ENCODE data around the gene G3BP1.
A peak's percentile ranks its signal among the peaks of the same experiment; 100 is the strongest.
"Not testable (repeated sequence)": the region's sequence is repeated elsewhere in the genome, so short reads cannot be mapped to it uniquely, and the experiment has no call there.

The G3BP1 gene

GRCh38 chr5:151757233-151758140, 14.3 kb upstream of the G3BP1 start:
- no peak for DNase-seq

- DNase-seq: no peak
Observed at GRCh38 chr5:151758141-151758429, 13.7 kb upstream of the G3BP1 start.

GRCh38 chr5:151758430-151759241, 13.1 kb upstream of the G3BP1 start, which contains the start of gene ATOX1:
ATOX1 (minus strand) TSS chr5:151758631; CDS start chr5:151758551, 80 bp downstream.
- DNase-seq: peak; percentile 45 to 82

GRCh38 chr5:151764801-151765200, 7.0 kb upstream of the G3BP1 start:
- no peak for DNase-seq

- no peak for DNase-seq
Observed at GRCh38 chr5:151766975-151767374, 4.8 kb upstream of the G3BP1 start.

- DNase-seq: peak; percentile 26 to 58
Observed at GRCh38 chr5:151770383-151771258, 1.1 kb upstream of the G3BP1 start.

GRCh38 chr5:151772029-151772845, 483 bp downstream of the G3BP1 start:
- peak; percentile 20 to 57 for DNase-seq

- DNase-seq: no peak
Observed at GRCh38 chr5:151772846-151773561, 1.2 kb downstream of the G3BP1 start.

- no peak for DNase-seq
Observed at GRCh38 chr5:151773951-151774350, 2.2 kb downstream of the G3BP1 start.

GRCh38 chr5:151775025-151775606, 3.4 kb downstream of the G3BP1 start:
- DNase-seq: peak; percentile 46 to 86

- DNase-seq: no peak
Observed at GRCh38 chr5:151779531-151780125, 7.9 kb downstream of the G3BP1 start.

GRCh38 chr5:151780348-151780747, 8.6 kb downstream of the G3BP1 start:
- DNase-seq: no peak

- no peak for DNase-seq
Observed at GRCh38 chr5:151781201-151781600, 9.4 kb downstream of the G3BP1 start.

GRCh38 chr5:151783664-151784063, 11.9 kb downstream of the G3BP1 start:
- DNase-seq: not testable (repeated sequence)

GRCh38 chr5:151784141-151784540, 12.4 kb downstream of the G3BP1 start:
- DNase-seq: no peak

GRCh38 chr5:151786468-151786867, 14.7 kb downstream of the G3BP1 start:
- DNase-seq: no peak

GRCh38 chr5:151787817-151788216, 16.1 kb downstream of the G3BP1 start:
- no peak for DNase-seq

- no peak for DNase-seq
Observed at GRCh38 chr5:151793358-151793757, 21.6 kb downstream of the G3BP1 start.

GRCh38 chr5:151795426-151795825, 23.7 kb downstream of the G3BP1 start:
- no peak for DNase-seq

- DNase-seq: no peak
Observed at GRCh38 chr5:151798674-151799073, 26.9 kb downstream of the G3BP1 start.

- no peak for DNase-seq
Observed at GRCh38 chr5:151799407-151799806, 27.7 kb downstream of the G3BP1 start.

Measured in NCI-H524 (cell line).